ENCODE results near the gene DNAI4.
"Not testable (repeated sequence)": the region's sequence is repeated elsewhere in the genome, so short reads cannot be mapped to it uniquely, and the experiment has no call there.

DNAI4 gene

DNA sequence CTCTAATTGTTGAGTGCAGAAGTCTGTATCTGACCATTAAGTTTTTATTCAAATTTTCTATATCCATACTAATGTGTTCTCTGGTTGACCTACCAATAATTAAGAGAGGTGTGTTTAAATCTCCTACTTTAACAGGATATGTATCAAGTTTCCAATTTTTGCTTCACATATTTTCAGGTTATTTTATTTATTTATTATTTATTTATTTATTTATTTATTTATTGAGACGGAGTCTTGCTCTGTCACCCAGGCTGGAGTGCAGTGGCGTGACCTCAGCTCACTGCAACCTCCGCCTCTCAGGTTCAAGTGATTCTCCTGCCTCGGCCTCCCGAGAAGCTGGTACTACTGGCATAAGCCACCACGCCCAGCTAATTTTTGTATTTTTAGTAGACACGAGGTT, 52.6 kb downstream of the DNAI4 start:
- H3K9me3 ChIP-seq (ENCODE audit: control insufficient read depth, low read depth, low read length); H3K4me1 ChIP-seq (ENCODE audit: control insufficient read depth, low read depth, low read length); H3K4me3 ChIP-seq (ENCODE audit: low read length); H3K27ac ChIP-seq (ENCODE audit: low read length); H3K27me3 ChIP-seq (ENCODE audit: control insufficient read depth, insufficient read depth, low read length); H3K9ac ChIP-seq (ENCODE audit: low read length); H3K36me3 ChIP-seq (ENCODE audit: control insufficient read depth, low read depth, low read length): not testable (repeated sequence)

DNA sequence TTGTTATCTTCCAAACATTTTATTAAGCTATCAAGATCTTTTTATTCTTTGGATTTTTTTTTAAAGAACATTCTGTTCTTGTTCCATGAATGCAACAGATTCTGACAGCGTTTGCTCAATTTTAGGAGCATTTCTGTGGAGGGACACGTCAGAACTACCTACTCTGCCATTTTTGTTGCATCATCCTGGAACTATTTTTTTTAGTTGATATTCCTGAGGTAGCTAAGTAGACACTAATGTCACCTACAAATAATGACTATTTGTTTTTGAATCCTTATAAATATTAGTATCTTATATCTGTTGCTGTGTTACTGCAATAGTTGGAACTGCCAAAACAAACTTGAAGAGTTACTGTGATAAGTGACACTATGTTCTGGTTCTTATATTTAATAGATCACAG, 57.2 kb downstream of the DNAI4 start:
- no peak overlapping the region for H3K9ac ChIP-seq (ENCODE audit: low read length)
- no peaks in the 10 kb centered on the region for H3K36me3 ChIP-seq (ENCODE audit: control insufficient read depth, low read depth, low read length)
- H3K27ac ChIP-seq (ENCODE audit: low read length): no peak overlapping the region
- no peaks in the 10 kb centered on the region for H3K27me3 ChIP-seq (ENCODE audit: control insufficient read depth, insufficient read depth, low read length)
- H3K4me3 ChIP-seq (ENCODE audit: low read length): no peak overlapping the region
- no peaks in the 10 kb centered on the region for H3K9me3 ChIP-seq (ENCODE audit: control insufficient read depth, low read depth, low read length)
- H3K4me1 ChIP-seq (ENCODE audit: control insufficient read depth, low read depth, low read length): no peaks in the 10 kb centered on the region

DNA sequence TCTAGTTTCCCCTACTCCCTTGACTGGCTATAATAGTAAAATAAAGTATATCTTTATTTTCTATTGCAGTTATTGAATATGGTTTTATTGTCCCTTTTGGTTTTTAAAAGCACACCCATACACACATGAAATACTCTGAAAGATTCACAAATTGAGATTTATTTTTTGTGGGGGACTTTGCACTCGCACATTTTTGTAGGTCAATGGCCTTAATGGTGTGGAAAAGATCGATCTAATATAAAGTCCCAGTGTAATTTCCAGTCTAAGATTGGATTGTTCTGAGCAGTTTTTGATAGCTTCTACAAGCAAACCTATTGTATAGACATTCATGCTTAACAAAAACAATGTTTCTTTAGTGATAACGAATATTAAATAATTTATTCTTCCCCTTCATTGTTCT, 64.1 kb downstream of the DNAI4 start:
- H3K27me3 ChIP-seq (ENCODE audit: control insufficient read depth, insufficient read depth, low read length): no peaks in the 10 kb centered on the region
- no peak overlapping the region for H3K4me3 ChIP-seq (ENCODE audit: low read length)
- no peak overlapping the region for H3K9ac ChIP-seq (ENCODE audit: low read length)
- H3K36me3 ChIP-seq (ENCODE audit: control insufficient read depth, low read depth, low read length): no peaks in the 10 kb centered on the region
- H3K4me1 ChIP-seq (ENCODE audit: control insufficient read depth, low read depth, low read length): no peaks in the 10 kb centered on the region
- no peak overlapping the region for H3K27ac ChIP-seq (ENCODE audit: low read length)
- H3K9me3 ChIP-seq (ENCODE audit: control insufficient read depth, low read depth, low read length): no peaks in the 10 kb centered on the region

DNA sequence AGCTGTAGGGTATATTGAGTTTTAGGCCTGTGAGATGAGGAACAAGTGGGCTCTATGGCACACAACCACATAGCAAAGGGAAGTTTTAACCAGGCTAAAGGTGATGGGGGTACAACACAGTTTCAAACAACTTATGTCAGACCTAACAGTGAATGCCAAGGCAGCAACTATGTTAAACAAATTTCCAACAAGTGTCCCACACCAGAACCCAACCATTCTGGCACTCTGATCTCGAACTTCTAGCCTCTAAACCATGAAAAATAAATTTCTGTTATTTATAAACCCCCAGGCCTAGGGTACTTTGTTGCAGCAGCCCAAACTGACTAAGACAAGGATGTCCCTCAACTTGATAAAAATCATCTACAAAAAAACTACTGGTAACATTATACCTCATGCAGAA, 71.3 kb downstream of the DNAI4 start:
- no peaks in the 10 kb centered on the region for H3K36me3 ChIP-seq (ENCODE audit: control insufficient read depth, low read depth, low read length)
- H3K27me3 ChIP-seq (ENCODE audit: control insufficient read depth, insufficient read depth, low read length): no peaks in the 10 kb centered on the region
- H3K4me1 ChIP-seq (ENCODE audit: control insufficient read depth, low read depth, low read length): no peaks in the 10 kb centered on the region
- H3K4me3 ChIP-seq (ENCODE audit: low read length): no peak overlapping the region
- H3K27ac ChIP-seq (ENCODE audit: low read length): no peak overlapping the region
- H3K9ac ChIP-seq (ENCODE audit: low read length): no peak overlapping the region
- H3K9me3 ChIP-seq (ENCODE audit: control insufficient read depth, low read depth, low read length): no peaks in the 10 kb centered on the region

DNA sequence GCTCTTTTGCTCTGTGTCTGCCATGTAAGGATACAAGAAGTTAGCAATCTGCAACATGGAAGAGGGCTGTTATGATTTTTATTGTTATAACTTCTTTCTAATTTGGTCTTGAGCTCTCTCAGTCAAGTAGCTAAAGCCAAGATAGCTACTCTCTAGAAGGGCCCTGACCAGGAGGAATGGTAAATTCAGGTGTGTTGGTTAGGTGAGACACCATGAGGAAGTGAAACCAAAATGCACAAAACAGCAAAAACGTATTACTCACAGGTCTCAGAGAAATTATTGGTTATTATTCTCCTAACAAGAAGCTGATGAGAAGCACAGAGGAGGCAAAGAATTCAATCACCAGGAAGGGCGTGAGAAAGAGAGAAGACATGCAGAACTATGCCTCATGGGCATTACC, 71.8 kb downstream of the DNAI4 start:
- Histone ChIP-seq H3K4me1 (ENCODE audit: control insufficient read depth, low read depth, low read length) (no peaks in the 10 kb centered on the region), H3K4me3 (ENCODE audit: low read length) (no peak overlapping the region), H3K27ac (ENCODE audit: low read length) (no peak overlapping the region), H3K9ac (ENCODE audit: low read length) (no peak overlapping the region), H3K27me3 (ENCODE audit: control insufficient read depth, insufficient read depth, low read length) (no peaks in the 10 kb centered on the region), H3K36me3 (ENCODE audit: control insufficient read depth, low read depth, low read length) (no peaks in the 10 kb centered on the region), H3K9me3 (ENCODE audit: control insufficient read depth, low read depth, low read length) (no peaks in the 10 kb centered on the region)

DNA sequence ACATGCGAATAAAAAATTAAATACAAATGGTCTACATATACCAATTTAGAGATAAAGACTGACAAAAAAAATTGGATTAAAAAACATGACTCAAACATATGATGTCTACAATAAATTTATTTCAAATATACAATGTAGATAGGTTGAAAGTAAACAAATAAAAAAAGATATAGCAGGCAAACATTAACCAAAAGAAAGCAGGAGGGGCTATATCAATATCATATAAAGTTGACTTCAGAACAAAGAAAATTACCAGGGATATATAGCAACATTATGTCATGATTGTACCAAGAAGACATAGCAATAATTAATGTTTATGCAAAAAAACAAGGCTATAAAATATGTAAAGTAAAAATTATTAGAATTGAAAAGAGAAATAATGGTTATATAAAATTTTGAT, 73.7 kb downstream of the DNAI4 start:
- Histone ChIP-seq H3K4me3 (ENCODE audit: low read length) (no peak overlapping the region), H3K4me1 (ENCODE audit: control insufficient read depth, low read depth, low read length) (no peaks in the 10 kb centered on the region), H3K27me3 (ENCODE audit: control insufficient read depth, insufficient read depth, low read length) (no peaks in the 10 kb centered on the region), H3K36me3 (ENCODE audit: control insufficient read depth, low read depth, low read length) (no peaks in the 10 kb centered on the region), H3K27ac (ENCODE audit: low read length) (no peak overlapping the region), H3K9ac (ENCODE audit: low read length) (no peak overlapping the region), H3K9me3 (ENCODE audit: control insufficient read depth, low read depth, low read length) (no peaks in the 10 kb centered on the region)

DNA sequence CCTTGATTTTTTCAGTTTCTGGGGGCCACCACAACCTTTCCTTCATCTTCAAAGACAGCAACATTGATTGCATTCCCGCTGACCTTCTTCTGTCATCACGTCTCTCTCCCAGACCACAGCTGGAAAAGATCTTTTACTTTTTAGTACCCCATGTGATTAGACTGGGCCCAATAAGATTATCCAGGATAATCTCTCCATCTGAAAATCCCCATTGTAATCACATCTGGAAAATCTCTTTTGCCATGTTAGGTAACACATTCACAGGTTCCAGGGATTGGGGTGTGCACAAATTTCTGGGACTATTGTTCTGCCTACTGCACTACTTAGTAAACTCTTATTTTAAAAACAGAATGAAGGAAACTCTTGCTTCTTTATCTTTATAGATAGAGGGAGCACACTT, 76.5 kb downstream of the DNAI4 start:
- H3K4me3 ChIP-seq (ENCODE audit: low read length): no peak overlapping the region
- H3K27me3 ChIP-seq (ENCODE audit: control insufficient read depth, insufficient read depth, low read length): no peaks in the 10 kb centered on the region
- no peak overlapping the region for H3K9ac ChIP-seq (ENCODE audit: low read length)
- no peak overlapping the region for H3K27ac ChIP-seq (ENCODE audit: low read length)
- no peaks in the 10 kb centered on the region for H3K9me3 ChIP-seq (ENCODE audit: control insufficient read depth, low read depth, low read length)
- H3K36me3 ChIP-seq (ENCODE audit: control insufficient read depth, low read depth, low read length): no peaks in the 10 kb centered on the region
- no peaks in the 10 kb centered on the region for H3K4me1 ChIP-seq (ENCODE audit: control insufficient read depth, low read depth, low read length)

DNA sequence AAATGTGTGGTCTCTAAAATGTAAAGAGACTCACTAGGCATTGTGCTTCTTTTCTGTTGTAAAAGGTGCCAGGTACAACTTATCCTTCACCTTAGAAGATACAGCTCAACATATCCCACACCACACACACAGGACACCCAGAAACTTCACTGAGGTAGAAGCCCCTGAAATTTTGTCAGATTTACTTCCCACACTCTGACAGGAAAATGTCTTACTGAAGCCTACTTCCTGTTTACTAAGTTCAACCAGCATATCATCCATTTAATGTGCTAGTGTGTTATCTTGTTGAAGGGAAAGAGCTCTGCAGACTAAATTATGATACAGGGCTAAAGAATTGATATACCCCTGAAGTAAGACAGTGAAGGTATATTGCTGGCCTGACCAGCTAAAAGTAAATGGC, 83.7 kb downstream of the DNAI4 start:
- no peak overlapping the region for H3K9ac ChIP-seq (ENCODE audit: low read length)
- H3K36me3 ChIP-seq (ENCODE audit: control insufficient read depth, low read depth, low read length): no peaks in the 10 kb centered on the region
- H3K27me3 ChIP-seq (ENCODE audit: control insufficient read depth, insufficient read depth, low read length): no peaks in the 10 kb centered on the region
- no peak overlapping the region for H3K4me3 ChIP-seq (ENCODE audit: low read length)
- no peak overlapping the region for H3K27ac ChIP-seq (ENCODE audit: low read length)
- no peaks in the 10 kb centered on the region for H3K9me3 ChIP-seq (ENCODE audit: control insufficient read depth, low read depth, low read length)
- H3K4me1 ChIP-seq (ENCODE audit: control insufficient read depth, low read depth, low read length): no peaks in the 10 kb centered on the region

DNA sequence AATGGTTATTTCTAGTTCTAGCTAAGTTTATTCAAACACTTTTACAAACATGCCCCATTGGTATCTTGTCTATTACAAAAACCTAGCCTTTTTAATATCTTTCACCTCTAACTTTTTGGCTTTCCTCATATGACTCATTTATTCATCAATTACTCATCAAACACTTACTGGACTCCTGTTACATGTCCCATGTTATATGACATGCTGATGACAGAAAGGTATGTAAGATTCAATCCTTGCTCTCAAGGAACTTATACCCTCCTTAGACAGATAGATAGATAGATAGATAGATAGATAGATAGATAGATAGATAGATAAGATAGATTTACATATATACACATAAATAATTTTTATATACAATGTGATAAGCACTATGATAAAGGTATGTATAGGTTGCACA, 89.7 kb downstream of the DNAI4 start:
- Histone ChIP-seq H3K4me1 (ENCODE audit: control insufficient read depth, low read depth, low read length) (no peaks in the 10 kb centered on the region), H3K27me3 (ENCODE audit: control insufficient read depth, insufficient read depth, low read length) (no peaks in the 10 kb centered on the region), H3K27ac (ENCODE audit: low read length) (no peak overlapping the region), H3K9me3 (ENCODE audit: control insufficient read depth, low read depth, low read length) (no peaks in the 10 kb centered on the region), H3K9ac (ENCODE audit: low read length) (no peak overlapping the region), H3K4me3 (ENCODE audit: low read length) (no peak overlapping the region), H3K36me3 (ENCODE audit: control insufficient read depth, low read depth, low read length) (no peaks in the 10 kb centered on the region)

DNA sequence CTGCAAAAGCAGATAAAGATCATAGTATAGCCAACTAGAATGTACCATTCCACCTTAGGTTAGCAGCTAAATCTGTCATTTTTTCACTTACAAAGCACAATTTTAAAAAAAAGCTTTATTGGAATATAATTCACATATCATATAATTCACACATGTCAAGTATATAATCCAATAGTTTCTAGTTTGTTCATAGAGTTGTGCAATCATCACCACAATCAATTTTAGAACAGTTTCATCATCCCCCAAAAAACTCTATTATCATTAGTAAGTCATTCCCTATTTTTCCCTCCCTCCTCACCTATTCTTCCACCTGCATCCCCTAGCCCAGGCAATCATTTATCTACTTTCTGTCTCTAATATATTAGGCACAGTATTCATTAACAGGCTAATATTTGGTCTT, 91.5 kb downstream of the DNAI4 start:
- H3K9me3 ChIP-seq (ENCODE audit: control insufficient read depth, low read depth, low read length): no peaks in the 10 kb centered on the region
- H3K4me1 ChIP-seq (ENCODE audit: control insufficient read depth, low read depth, low read length): no peaks in the 10 kb centered on the region
- no peak overlapping the region for H3K4me3 ChIP-seq (ENCODE audit: low read length)
- H3K27me3 ChIP-seq (ENCODE audit: control insufficient read depth, insufficient read depth, low read length): no peaks in the 10 kb centered on the region
- H3K9ac ChIP-seq (ENCODE audit: low read length): no peak overlapping the region
- no peak overlapping the region for H3K27ac ChIP-seq (ENCODE audit: low read length)
- no peaks in the 10 kb centered on the region for H3K36me3 ChIP-seq (ENCODE audit: control insufficient read depth, low read depth, low read length)

DNA sequence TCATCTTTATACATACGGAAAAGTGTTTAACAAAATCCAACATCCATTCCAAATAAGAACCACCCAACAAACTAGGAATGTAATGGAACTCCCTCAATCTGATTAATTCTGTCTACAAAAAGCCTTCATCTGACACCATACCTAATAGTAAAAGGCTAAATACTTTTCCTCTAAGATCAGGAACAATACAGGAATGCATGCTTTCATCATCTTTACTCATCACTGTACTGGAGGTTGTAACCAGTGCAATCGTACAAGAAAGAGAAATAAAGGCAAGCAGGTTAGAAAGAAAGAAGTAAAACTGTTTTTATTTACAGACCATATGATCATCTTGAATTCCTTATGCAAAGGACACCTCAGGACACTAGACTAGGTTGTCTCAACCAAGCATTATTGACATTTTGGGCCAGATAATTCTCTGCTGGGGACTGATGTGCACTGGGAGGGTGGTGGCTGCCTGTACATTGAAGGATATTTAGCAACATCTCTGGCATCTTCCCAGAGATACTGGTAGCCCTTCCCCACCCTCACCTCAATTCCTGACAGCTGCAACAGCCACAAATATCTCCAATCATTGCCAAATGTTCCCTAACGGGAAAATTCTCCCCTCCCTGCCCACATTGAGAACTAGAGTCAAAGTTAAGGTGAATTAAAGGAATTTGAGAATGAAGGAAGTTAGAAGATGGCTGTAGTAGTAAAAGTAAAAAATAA, 93.0 kb downstream of the DNAI4 start:
- no peaks in the 10 kb centered on the region for H3K9me3 ChIP-seq (ENCODE audit: control insufficient read depth, low read depth, low read length)
- H3K27me3 ChIP-seq (ENCODE audit: control insufficient read depth, insufficient read depth, low read length): no peaks in the 10 kb centered on the region

DNA sequence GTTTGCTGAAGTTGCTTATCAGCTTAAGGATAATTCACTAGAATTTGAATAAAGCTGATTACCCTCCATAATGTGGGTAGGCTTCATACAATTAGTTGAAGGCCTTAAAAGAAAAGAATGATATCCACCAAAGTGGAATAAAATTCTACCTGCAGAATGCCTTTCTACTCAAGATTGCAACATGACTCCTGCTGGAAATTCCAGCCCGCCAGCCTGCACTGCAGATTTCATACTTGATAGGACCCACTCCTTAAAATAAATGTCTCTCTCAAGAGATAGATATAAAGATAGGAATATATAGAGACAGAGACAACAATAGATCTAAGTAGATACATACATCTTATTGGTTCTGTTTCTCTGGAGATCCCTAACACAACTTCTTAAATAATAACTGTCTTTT, 99.9 kb downstream of the DNAI4 start:
- Histone ChIP-seq H3K9ac (ENCODE audit: low read length) (no peak overlapping the region), H3K4me1 (ENCODE audit: control insufficient read depth, low read depth, low read length) (no peaks in the 10 kb centered on the region), H3K4me3 (ENCODE audit: low read length) (no peak overlapping the region), H3K9me3 (ENCODE audit: control insufficient read depth, low read depth, low read length) (no peaks in the 10 kb centered on the region), H3K27me3 (ENCODE audit: control insufficient read depth, insufficient read depth, low read length) (no peaks in the 10 kb centered on the region), H3K27ac (ENCODE audit: low read length) (no peak overlapping the region), H3K36me3 (ENCODE audit: control insufficient read depth, low read depth, low read length) (no peaks in the 10 kb centered on the region)

More for the DNA sequence above, 93.0 kb downstream of the DNAI4 start:
- no peaks in the 10 kb centered on the region for H3K36me3 ChIP-seq (ENCODE audit: control insufficient read depth, low read depth, low read length)
- H3K4me3 ChIP-seq (ENCODE audit: low read length): no peak overlapping the region
- no peak overlapping the region for H3K27ac ChIP-seq (ENCODE audit: low read length)
- H3K9ac ChIP-seq (ENCODE audit: low read length): no peak overlapping the region
- no peaks in the 10 kb centered on the region for H3K4me1 ChIP-seq (ENCODE audit: control insufficient read depth, low read depth, low read length)
